HCT116 (cell line): ENCODE results near the gene CHID1. TPM values are rescaled to one million over a fixed set of nuclear protein-coding genes. Genes with fewer than 3 reads are reported as not detected.

Source experiments
- ATAC-seq: fragments of 200-7000 bp; cut with Tn5 transposase; 2 replicates; pipeline ENCODE4 v1.9.1; 2020; ENCODE audit warnings: mild to moderate bottlenecking, moderate library complexity
- BruUV-seq: library from RNA; stranded (reverse); fragments of 400-500 nt; replicated peaks from 2 replicates; lab custom pipeline; 2021; lab: Mats Ljungman, UMichigan
- CTCF ChIA-PET: fragments of 300-600 bp; sonication (Branson Sonifier 250); formaldehyde crosslinking; loops from one replicate; lab custom pipeline; 2021; ENCODE audit warnings: antibody characterized with exemption; lab: Charles Lee
- POLR2A ChIA-PET: fragments of 300-600, 350-600 bp; sonication (Branson Sonifier 250); formaldehyde crosslinking; loops from one replicate; lab custom pipeline; 2021; ENCODE audit warnings: antibody characterized with exemption; lab: Charles Lee
- RAD21 ChIA-PET, 2 experiments: fragments of 300-600 bp; sonication (Branson Sonifier 250); formaldehyde crosslinking; loops; one replicate each; lab custom pipeline; 2023; ENCODE audit warnings: low total read pairs in 2 of 2; ENCODE audit not compliant: uncharacterized antibody in 2 of 2, unreplicated experiment in 2 of 2, low non-redundant PET in 1 of 2; lab: Charles Lee
- DNase-seq: peaks from one replicate; pipeline ENCODE4 v3.0.0-alpha.2; 2010; ENCODE audit warnings: low read depth, low spot score
- H2AFZ ChIP-seq: fragments of 200-600 bp; shearing (Covaris generic), sonication (generic); 2 replicates; pipeline ENCODE4 v1.6.1; 2017; ENCODE audit warnings: low read depth, mixed run types, mixed read lengths, antibody characterized with exemption, low read length; ENCODE audit not compliant: poor library complexity, severe bottlenecking
- H3K27ac ChIP-seq: 2 replicates; pipeline ENCODE4 v1.5.1; 2012; ENCODE audit warnings: low read depth, low read length
- H3K27me3 ChIP-seq: fragments of 200-600 bp; sonication (generic); 2 replicates; pipeline ENCODE4 v1.6.1; 2016; ENCODE audit warnings: mixed run types, low read length, mixed read lengths; ENCODE audit not compliant: insufficient read depth
- H3K36me3 ChIP-seq, 2 experiments: fragments of 200-500 bp in 1 of 2; fragments of 200-600 bp in 1 of 2; sonication (Bioruptor generic) in 1 of 2; sonication (generic) in 1 of 2; 2 replicates each; pipeline versions ENCODE4 v1.5.1 to v1.6.1; 2014 to 2016; ENCODE audit warnings: low read length in 2 of 2, inconsistent platforms in 1 of 2, mixed read lengths in 1 of 2, mixed run types in 1 of 2; ENCODE audit not compliant: insufficient read depth in 2 of 2, control insufficient read depth in 1 of 2
- H3K4me1 ChIP-seq, 2 experiments: fragments of 200-600 bp in 1 of 2; sonication (generic) in 1 of 2; 2 replicates each; pipeline versions ENCODE4 v1.5.1 to v1.6.1; 2012 to 2017; ENCODE audit warnings: low read length in 2 of 2, inconsistent platforms in 1 of 2, mild to moderate bottlenecking in 1 of 2, mixed read lengths in 1 of 2, mixed run types in 1 of 2, moderate library complexity in 1 of 2; ENCODE audit not compliant: insufficient read depth in 2 of 2, control insufficient read depth in 1 of 2
- H3K4me2 ChIP-seq: fragments of 200-600 bp; sonication (generic); 2 replicates; pipeline ENCODE4 v1.6.1; 2017; ENCODE audit warnings: mixed run types, low read length, mixed read lengths
- H3K4me3 ChIP-seq, 2 experiments: fragments of 200-600 bp in 1 of 2; sonication (generic) in 1 of 2; replicated peaks in 1 of 2; 2 replicates each; pipeline ENCODE4 v1.5.1; 2011 to 2016; ENCODE audit warnings: low read length in 2 of 2, control low read depth in 1 of 2, low read depth in 1 of 2, mild to moderate bottlenecking in 1 of 2, mixed read lengths in 1 of 2, mixed run types in 1 of 2
- H3K79me2 ChIP-seq: fragments of 200-600 bp; sonication (generic); 2 replicates; pipeline ENCODE4 v1.6.1; 2017; ENCODE audit warnings: mild to moderate bottlenecking, mixed run types, low read length, moderate library complexity, mixed read lengths; ENCODE audit not compliant: insufficient read depth
- H3K9ac ChIP-seq: fragments of 200-600 bp; sonication (generic); 2 replicates; pipeline ENCODE4 v1.6.1; 2016; ENCODE audit warnings: low read length, mixed read lengths
- H3K9me2 ChIP-seq: fragments of 200-600 bp; sonication (generic), shearing (Covaris generic); 2 replicates; pipeline ENCODE4 v1.6.1; 2017; ENCODE audit warnings: mixed run types, mild to moderate bottlenecking, moderate library complexity; ENCODE audit not compliant: insufficient read depth
- H3K9me3 ChIP-seq, 2 experiments: fragments of 200-500 bp in 1 of 2; fragments of 200-600 bp in 1 of 2; sonication (Bioruptor generic) in 1 of 2; sonication (generic) in 1 of 2; 2 replicates each; pipeline ENCODE4 v1.6.1; 2014 to 2017; ENCODE audit warnings: low read length in 2 of 2, mixed read lengths in 2 of 2, inconsistent platforms in 1 of 2, low read depth in 1 of 2, mild to moderate bottlenecking in 1 of 2, mixed run types in 1 of 2, moderate library complexity in 1 of 2; ENCODE audit not compliant: control insufficient read depth in 1 of 2, insufficient read depth in 1 of 2
- H4K20me1 ChIP-seq: fragments of 200-600 bp; sonication (generic), shearing (Covaris generic); 2 replicates; pipeline ENCODE4 v1.6.1; 2017; ENCODE audit warnings: mixed run types, mild to moderate bottlenecking, moderate library complexity; ENCODE audit not compliant: insufficient read depth
- CTCF ChIP-seq, 3 experiments: fragments of 200-600 bp in 1 of 3; sonication (generic) in 1 of 3; IDR thresholded peaks in 2 of 3; conservative IDR thresholded peaks in 1 of 3; 2 replicates each; pipeline ENCODE4 v1.5.1; 2012 to 2017; ENCODE audit warnings: low read depth in 2 of 3, low read length in 2 of 3, antibody characterized with exemption in 1 of 3, borderline replicate concordance in 1 of 3, control low read depth in 1 of 3, mild to moderate bottlenecking in 1 of 3, mixed read lengths in 1 of 3, mixed run types in 1 of 3, moderate library complexity in 1 of 3; ENCODE audit not compliant: insufficient read depth in 1 of 3
- EZH2phosphoT487 ChIP-seq: fragments of 200-600 bp; IDR thresholded peaks from 2 replicates; pipeline ENCODE4 v1.6.1; 2018; ENCODE audit warnings: antibody characterized with exemption, borderline replicate concordance
- JUND ChIP-seq: IDR thresholded peaks from 2 replicates; pipeline ENCODE4 v1.6.1; 2012
- MAX ChIP-seq: IDR thresholded peaks from 2 replicates; pipeline ENCODE4 v1.6.1; 2012
- POLR2A ChIP-seq: IDR thresholded peaks from 2 replicates; pipeline ENCODE4 v1.7.0; 2011; ENCODE audit warnings: borderline replicate concordance; ENCODE audit not compliant: insufficient read depth, insufficient read length; ENCODE audit errors: extremely low read depth
- POLR2AphosphoS5 ChIP-seq: IDR thresholded peaks from 2 replicates; pipeline ENCODE4 v1.6.1; 2011; ENCODE audit warnings: mild to moderate bottlenecking, low read depth, low read length, moderate library complexity
- RAD21 ChIP-seq: IDR thresholded peaks from 2 replicates; pipeline ENCODE4 v1.6.1; 2012; ENCODE audit warnings: low read depth, mild to moderate bottlenecking
- SP1 ChIP-seq: IDR thresholded peaks from 2 replicates; pipeline ENCODE4 v1.6.1; 2012; ENCODE audit warnings: low read depth
- SRF ChIP-seq: IDR thresholded peaks from 2 replicates; pipeline ENCODE4 v1.6.1; 2012; ENCODE audit warnings: low read depth
- ZBTB33 ChIP-seq: IDR thresholded peaks from 2 replicates; pipeline ENCODE4 v1.6.1; 2011; ENCODE audit warnings: mild to moderate bottlenecking, low read length, moderate library complexity; ENCODE audit not compliant: insufficient replicate concordance; ENCODE audit errors: extremely low read depth
- ZFX ChIP-seq: fragments of 450-650 bp; IDR thresholded peaks from 2 replicates; pipeline ENCODE4 v1.6.1; 2017
- ZNF274 ChIP-seq: fragments of 200-500 bp; sonication (Bioruptor generic); IDR thresholded peaks from 2 replicates; pipeline ENCODE4 v1.6.1; 2014; ENCODE audit warnings: mild to moderate bottlenecking, low read depth, low read length, inconsistent platforms
- intact Hi-C: fragments of 100-400 bp; cut with micrococcal nuclease; formaldehyde crosslinking; loops from 2 replicates; pipeline ENCODE4 v1.10.0; 2022
- total RNA-seq: library from RNA; stranded (reverse); gene quantifications from one replicate; pipeline ENCODE4 v1.2.1, GENCODE V29; 2021; ENCODE audit not compliant: unreplicated experiment

Gene CHID1
- total RNA-seq, 1 experiment from 2014 or later, result 102 TPM

- H3K9me3 ChIP-seq, result no peaks in the 10 kb centered on the region
- H3K4me3 ChIP-seq, result peak overlapping the region; percentile 65 to 77
- RAD21 ChIA-PET, result no interaction called here
- DNase-seq (no peak), ATAC-seq (peak; percentile 27)
- no peaks in the 10 kb centered on the region for H4K20me1 ChIP-seq
- no peaks in the 10 kb centered on the region for H3K36me3 ChIP-seq
- H3K9me2 ChIP-seq, result no peaks in the 10 kb centered on the region
- no peak overlapping the region for H2AFZ ChIP-seq
- TF ChIP-seq RAD21, result no peak
- no peak for TF ChIP-seq SP1
- intact Hi-C loops, result no loop called here
- H3K27ac ChIP-seq, result peak overlapping the region; percentile 44
- peak overlapping the region; percentile 90 for H3K9ac ChIP-seq
- CTCF ChIA-PET, result no interaction called here
- H3K27me3 ChIP-seq, result no peaks in the 10 kb centered on the region
- H3K4me2 ChIP-seq, result peak overlapping the region; percentile 81
- POLR2A ChIA-PET, result interaction anchor here (0.8 to 2.7 kb wide), 9 partner anchors 7 to 25 kb away, joined by 3 to 45 read pairs (median 9); partner anchors contain the start of genes CD151, CRACR2B and RPLP2
- peaks cover 34 to 48% of the 10 kb centered on the region in 2 experiments for H3K4me1 ChIP-seq
- no TSS peak for BruUV-seq
- peaks cover 22% of the 10 kb centered on the region for H3K79me2 ChIP-seq
These were observed 89.7 kb downstream of the CHID1 start for GRCh38 chr11:820655-821511.

- Histone ChIP-seq H3K9me3 (no peaks in the 10 kb centered on the region), H3K79me2 (peaks cover 22% of the 10 kb centered on the region), H3K9ac (peak overlapping the region; percentile 90), H4K20me1 (no peaks in the 10 kb centered on the region), H3K27me3 (no peaks in the 10 kb centered on the region), H3K4me1 (peaks cover 26 to 43% of the 10 kb centered on the region in 2 experiments), H2AFZ (no peak overlapping the region), H3K27ac (peak overlapping the region; percentile 81), H3K4me3 (peak overlapping the region; percentile 65 to 77), H3K4me2 (peak overlapping the region; percentile 81), H3K9me2 (no peaks in the 10 kb centered on the region), H3K36me3 (no peaks in the 10 kb centered on the region)
- TF ChIP-seq SRF, result no peak
- no peak for TF ChIP-seq EZH2phosphoT487
- TF ChIP-seq CTCF (IDR thresholded peaks at IDR 0.05 in 2 of 3, conservative IDR thresholded peaks at IDR 0.05 in 1 of 3; ENCODE audit: borderline replicate concordance in 1 of 3, insufficient read depth in 1 of 3, low read depth in 2 of 3, low read length in 2 of 3), result no peak
- no peak for TF ChIP-seq POLR2A
- peak; percentile 39; the same call in 1 of the 2 replicates for TF ChIP-seq POLR2AphosphoS5
- no peak for TF ChIP-seq ZNF274
- TF ChIP-seq MAX, result no peak
- TF ChIP-seq ZFX, result 0 out of 2 replicates have a peak, but pooled peaks have one; percentile 25
- TF ChIP-seq SP1, result no peak
- TF ChIP-seq ZBTB33, result no peak
- TF ChIP-seq JUND, result no peak
- intact Hi-C loops, result no loop called here
- BruUV-seq, result TSS peak; percentile 76
- ChIA-PET RAD21 (no interaction called here), POLR2A (interaction anchor here (0.5 to 2.7 kb wide), 16 partner anchors 8 to 235 kb away, joined by 3 to 45 read pairs (median 6); partner anchors contain the start of genes CD151, CRACR2B, POLR2L and RPLP2), CTCF (interaction anchor here (1.2 to 1.4 kb wide), 2 partner anchors 11 to 24 kb away, joined by 3 read pairs; partner anchors contain the start of gene RPLP2)
- ATAC-seq (peak; percentile 71), DNase-seq (peak; percentile 85)
These were observed 90.5 kb downstream of the CHID1 start for GRCh38 chr11:819943-820649.
